Measurements from ENCODE around the gene BCAS2.

Gene BCAS2

DNA sequence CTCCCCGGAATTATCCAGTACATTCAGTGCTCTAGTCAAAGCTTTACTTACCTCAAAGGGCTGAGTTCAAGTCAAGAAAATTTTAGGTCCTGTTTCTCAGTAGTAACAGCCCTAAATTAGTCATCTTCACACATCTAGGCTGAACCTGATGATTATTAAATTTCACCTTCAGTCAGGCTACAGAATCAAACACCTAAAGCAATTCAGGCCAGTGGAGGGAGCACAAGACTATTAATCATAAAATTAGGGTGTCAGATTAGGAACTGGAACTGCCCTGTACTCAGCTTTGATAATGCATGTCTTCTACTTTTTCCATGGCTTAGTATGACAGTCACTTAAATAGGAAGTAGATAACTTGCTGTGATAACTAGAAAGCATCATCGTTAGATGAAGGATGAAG, 28.4 kb upstream of the BCAS2 start:
- no peak overlapping the region for H3K4me3 ChIP-seq (ENCODE audit: low read length)
- DNase-seq (ENCODE audit: low read depth), result peak; percentile 74
- TF ChIP-seq, protein P1, sequence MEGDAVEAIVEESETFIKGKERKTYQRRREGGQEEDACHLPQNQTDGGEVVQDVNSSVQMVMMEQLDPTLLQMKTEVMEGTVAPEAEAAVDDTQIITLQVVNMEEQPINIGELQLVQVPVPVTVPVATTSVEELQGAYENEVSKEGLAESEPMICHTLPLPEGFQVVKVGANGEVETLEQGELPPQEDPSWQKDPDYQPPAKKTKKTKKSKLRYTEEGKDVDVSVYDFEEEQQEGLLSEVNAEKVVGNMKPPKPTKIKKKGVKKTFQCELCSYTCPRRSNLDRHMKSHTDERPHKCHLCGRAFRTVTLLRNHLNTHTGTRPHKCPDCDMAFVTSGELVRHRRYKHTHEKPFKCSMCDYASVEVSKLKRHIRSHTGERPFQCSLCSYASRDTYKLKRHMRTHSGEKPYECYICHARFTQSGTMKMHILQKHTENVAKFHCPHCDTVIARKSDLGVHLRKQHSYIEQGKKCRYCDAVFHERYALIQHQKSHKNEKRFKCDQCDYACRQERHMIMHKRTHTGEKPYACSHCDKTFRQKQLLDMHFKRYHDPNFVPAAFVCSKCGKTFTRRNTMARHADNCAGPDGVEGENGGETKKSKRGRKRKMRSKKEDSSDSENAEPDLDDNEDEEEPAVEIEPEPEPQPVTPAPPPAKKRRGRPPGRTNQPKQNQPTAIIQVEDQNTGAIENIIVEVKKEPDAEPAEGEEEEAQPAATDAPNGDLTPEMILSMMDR (IDR thresholded peaks at IDR 0.05; ENCODE audit: insufficient read depth, low read depth, low read length, missing control alignments), result no peak

DNA sequence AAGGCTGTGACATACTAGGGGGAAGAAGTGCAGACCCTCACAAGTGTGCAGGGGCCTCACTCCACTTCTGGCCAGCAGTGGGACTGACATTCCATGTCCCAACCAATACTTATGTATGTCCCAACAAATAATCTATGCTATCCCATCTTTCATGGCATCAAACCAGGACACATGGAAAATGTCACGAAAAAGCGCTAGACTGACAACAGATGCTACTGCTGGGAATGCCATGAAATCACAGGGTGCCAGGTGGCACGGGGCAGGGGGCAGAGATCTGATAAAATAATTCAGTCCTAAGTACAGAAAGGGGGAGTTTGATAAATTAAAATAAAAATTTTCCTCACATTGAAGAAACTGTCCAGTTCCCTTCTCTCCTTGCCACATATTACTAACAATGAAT, 27.6 kb upstream of the BCAS2 start:
- TF ChIP-seq, protein P1 (IDR thresholded peaks at IDR 0.05; ENCODE audit: insufficient read depth, low read depth, low read length, missing control alignments), result no peak
- no peak overlapping the region for H3K4me3 ChIP-seq (ENCODE audit: low read length)
- no peak for DNase-seq (ENCODE audit: low read depth)

DNA sequence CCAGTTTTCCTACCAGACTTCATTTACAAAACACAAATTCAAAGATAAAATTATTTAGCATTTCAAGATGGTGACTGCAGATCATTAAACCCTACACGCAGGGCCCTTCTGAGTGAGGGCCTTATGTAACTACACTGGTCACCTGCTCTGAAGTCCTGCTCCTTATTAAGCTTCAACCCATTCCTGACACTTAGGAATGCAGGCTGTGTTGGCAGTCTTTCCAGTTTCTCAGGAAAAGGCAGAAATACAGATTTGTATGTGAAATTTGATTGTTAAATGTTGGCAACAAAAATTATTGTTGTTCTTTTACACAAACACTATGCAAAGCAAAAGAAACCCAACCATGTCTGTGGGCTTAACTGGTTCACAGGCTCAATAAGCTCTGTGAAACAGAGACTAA, 25.8 kb upstream of the BCAS2 start:
- TF ChIP-seq, protein P1 (IDR thresholded peaks at IDR 0.05; ENCODE audit: insufficient read depth, low read depth, low read length, missing control alignments), result no peak
- peak; percentile 50 for DNase-seq (ENCODE audit: low read depth)
- H3K4me3 ChIP-seq (ENCODE audit: low read length), result no peak overlapping the region

DNA sequence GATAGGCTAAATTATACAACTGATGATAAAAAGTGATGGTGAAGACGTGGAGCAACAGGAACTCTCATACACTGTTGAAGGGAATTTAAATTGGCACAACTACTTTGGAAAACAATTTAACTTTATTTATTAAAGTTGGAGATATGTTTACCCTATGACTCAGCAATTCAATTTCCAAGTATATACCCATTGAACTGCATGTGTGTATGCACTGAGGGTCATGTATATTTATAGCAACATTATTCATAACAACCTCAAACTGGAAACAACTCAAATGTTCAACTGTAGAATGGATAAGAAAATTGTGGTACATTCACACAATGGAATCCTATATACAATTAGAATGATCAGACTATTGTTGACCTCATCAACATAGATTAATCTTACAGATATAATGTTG, 16.5 kb upstream of the BCAS2 start:
- TF ChIP-seq, protein P1 (IDR thresholded peaks at IDR 0.05; ENCODE audit: insufficient read depth, low read depth, low read length, missing control alignments), result no peak
- DNase-seq (ENCODE audit: low read depth), result no peak
- H3K4me3 ChIP-seq (ENCODE audit: low read length), result no peak overlapping the region

DNA sequence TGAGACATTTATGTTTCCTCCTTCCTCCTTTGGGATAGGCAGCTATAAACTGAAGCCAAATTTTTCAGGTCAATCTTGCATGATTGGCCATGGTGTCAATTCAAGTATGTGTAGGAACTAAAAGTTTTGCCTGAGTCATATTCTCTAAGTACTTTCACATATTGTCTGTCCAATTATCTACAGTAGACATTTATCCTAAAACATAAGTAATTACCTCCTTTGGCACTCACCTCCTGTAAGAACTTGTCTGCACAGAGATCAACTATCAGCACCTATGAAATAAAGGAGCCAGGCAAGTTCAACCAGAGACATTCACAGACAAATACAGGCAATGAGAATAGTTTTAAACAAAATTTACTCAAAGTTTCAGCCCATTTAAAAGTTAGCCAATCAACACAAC, 14.2 kb upstream of the BCAS2 start:
- no peak for DNase-seq (ENCODE audit: low read depth)
- TF ChIP-seq, protein P1 (IDR thresholded peaks at IDR 0.05; ENCODE audit: insufficient read depth, low read depth, low read length, missing control alignments), result no peak
- H3K4me3 ChIP-seq (ENCODE audit: low read length), result no peak overlapping the region

DNA sequence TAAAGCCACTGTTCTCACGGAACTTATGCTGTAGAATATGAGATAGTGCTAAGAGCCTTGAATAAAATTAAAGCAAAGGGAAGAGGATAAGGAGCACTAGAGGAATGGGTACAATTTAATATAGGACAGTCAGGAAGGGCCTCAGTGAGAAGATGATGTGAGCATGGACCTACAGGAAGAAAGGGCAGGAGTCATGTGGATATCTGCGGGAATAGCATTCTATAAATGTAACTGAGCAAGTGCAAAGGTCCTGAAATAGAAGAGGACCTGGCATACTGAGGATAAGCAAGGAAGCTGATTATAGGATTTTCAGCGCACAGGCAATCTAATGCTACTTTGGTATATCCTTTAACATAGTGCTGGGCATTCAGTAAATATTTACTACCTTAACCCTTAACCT, 12.6 kb upstream of the BCAS2 start:
- H3K4me3 ChIP-seq (ENCODE audit: low read length), result no peak overlapping the region
- DNase-seq (ENCODE audit: low read depth), result no peak
- TF ChIP-seq, protein P1 (IDR thresholded peaks at IDR 0.05; ENCODE audit: insufficient read depth, low read depth, low read length, missing control alignments), result no peak

DNA sequence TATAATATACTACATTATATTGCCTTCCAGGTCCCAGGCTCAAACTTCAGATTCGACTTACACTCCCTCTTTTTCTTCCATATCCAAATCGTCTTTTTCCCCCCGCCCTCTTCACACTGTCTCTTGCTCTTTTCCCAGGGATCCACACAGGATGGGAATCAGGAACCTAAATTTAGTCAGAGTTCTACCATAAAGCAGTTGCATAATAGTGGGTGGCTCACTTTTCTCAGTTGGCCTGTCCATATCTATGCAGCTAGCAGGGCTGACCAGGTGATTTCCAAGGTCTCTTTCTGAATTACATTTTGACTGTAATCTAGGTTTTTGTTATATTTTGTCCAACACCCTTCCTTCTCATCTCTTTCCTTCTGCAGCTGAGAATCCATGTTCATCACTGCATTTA, 7.7 kb upstream of the BCAS2 start:
- DNase-seq (ENCODE audit: low read depth), result no peak
- H3K4me3 ChIP-seq (ENCODE audit: low read length), result no peak overlapping the region
- TF ChIP-seq, protein P1 (IDR thresholded peaks at IDR 0.05; ENCODE audit: insufficient read depth, low read depth, low read length, missing control alignments), result no peak

Data from epithelial cell of esophagus (primary cell).